Memory B cell (primary cell): ENCODE measurements around the gene RASAL2.
"Not testable (repeated sequence)": the region's sequence is repeated elsewhere in the genome, so short reads cannot be mapped to it uniquely, and the experiment has no call there.

Source experiments
- ATAC-seq: fragments of 150-1000 bp; cut with Tn5 transposase; 2 replicates; pipeline ENCODE4 v1.10.0; 2021; ENCODE audit warnings: low read depth, mild to moderate bottlenecking, moderate library complexity
- DNase-seq, 2 donors: peaks; one replicate each; pipeline ENCODE4 v3.0.0; 2022; ENCODE audit warnings: low spot score in 2 of 2
- H3K27ac Mint-ChIP-seq: one replicate; pipeline ENCODE4 v1.8.0; 2022; ENCODE audit warnings: mild to moderate bottlenecking, moderate library complexity, mixed read lengths
- H3K27me3 Mint-ChIP-seq: one replicate; pipeline ENCODE4 v1.8.0; 2022; ENCODE audit warnings: mixed read lengths
- H3K36me3 Mint-ChIP-seq: one replicate; pipeline ENCODE4 v1.8.0; 2022; ENCODE audit warnings: mild to moderate bottlenecking, mixed read lengths
- H3K4me1 Mint-ChIP-seq: one replicate; pipeline ENCODE4 v1.8.0; 2022; ENCODE audit warnings: mixed read lengths
- H3K4me3 Mint-ChIP-seq: one replicate; pipeline ENCODE4 v1.8.0; 2022; ENCODE audit warnings: mild to moderate bottlenecking, moderate library complexity, mixed read lengths
- H3K9me3 Mint-ChIP-seq: one replicate; pipeline ENCODE4 v1.8.0; 2022; ENCODE audit warnings: mixed read lengths

RASAL2 gene

DNA sequence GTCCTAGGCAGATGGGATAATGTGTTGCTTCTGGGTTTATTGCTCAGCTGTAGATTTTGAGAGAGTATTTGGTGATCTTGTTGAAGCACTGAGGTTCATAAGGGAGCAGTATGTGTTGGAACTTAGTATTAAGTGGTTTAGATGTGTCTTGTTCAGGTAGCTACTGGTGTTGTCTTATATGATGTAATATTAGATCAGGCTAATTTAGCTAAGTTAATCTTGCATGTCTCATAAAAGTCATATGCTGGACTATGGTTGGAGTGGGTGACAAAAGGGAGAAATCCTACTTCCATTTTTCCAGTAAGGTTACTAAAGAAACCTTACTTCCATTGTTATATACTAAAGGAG is 206.4 kb downstream of the RASAL2 start:
- no peak overlapping the region for H3K27ac Mint-ChIP-seq
- DNase-seq (no peak), ATAC-seq (no peak)
- H3K4me3 Mint-ChIP-seq: no peak overlapping the region
- H3K27me3 Mint-ChIP-seq: peaks cover 7% of the 10 kb centered on the region
- H3K36me3 Mint-ChIP-seq: no peaks in the 10 kb centered on the region
- no peaks in the 10 kb centered on the region for H3K9me3 Mint-ChIP-seq
- H3K4me1 Mint-ChIP-seq: peaks cover 2% of the 10 kb centered on the region

DNA sequence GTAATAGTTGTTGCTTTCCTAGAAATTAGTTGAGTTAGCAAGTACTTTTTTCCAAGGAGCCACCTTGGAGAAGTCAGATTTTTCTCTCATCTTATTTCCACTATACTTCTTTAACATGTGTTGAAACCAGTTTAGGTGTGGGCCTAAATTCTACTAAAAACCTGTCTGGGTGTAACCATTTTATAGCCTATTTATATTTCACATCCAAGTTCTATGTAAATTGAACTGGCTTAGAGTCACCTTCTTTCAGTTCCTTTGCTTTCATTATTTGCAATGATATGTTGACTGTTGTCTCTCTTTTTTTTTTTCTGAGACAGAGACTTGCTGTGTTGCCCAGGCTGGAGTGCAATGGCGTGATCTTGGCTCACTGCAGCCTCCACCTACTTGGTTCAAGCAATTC is 207.2 kb downstream of the RASAL2 start:
- Mint-ChIP-seq H3K36me3 (no peaks in the 10 kb centered on the region), H3K9me3 (peaks cover 2% of the 10 kb centered on the region), H3K4me3 (no peak overlapping the region), H3K4me1 (peaks cover 2% of the 10 kb centered on the region), H3K27ac (no peak overlapping the region), H3K27me3 (peaks cover 10% of the 10 kb centered on the region)
- no peak for ATAC-seq
- no peak for DNase-seq

DNA sequence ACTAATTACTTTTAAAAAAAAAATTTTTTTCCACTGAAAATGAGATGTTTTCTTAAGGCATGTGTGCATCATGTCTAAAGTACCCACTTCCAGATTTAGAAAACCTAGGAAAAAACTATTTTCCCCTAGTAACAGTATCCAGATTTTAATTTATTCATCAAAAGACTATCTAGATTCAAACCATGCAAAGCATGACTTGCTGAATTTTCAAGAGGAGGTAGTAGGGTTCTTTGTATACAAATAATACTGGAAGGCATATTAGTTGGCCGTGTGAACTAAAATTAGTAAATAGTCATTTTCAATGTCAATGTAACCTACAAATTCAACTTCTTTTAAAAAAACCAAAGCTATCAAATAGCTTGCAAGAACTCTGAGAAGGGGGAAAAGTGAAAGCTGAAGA is 213.4 kb downstream of the RASAL2 start:
- H3K4me3 Mint-ChIP-seq: no peak overlapping the region
- H3K36me3 Mint-ChIP-seq: no peaks in the 10 kb centered on the region
- no peaks in the 10 kb centered on the region for H3K4me1 Mint-ChIP-seq
- no peak overlapping the region for H3K27ac Mint-ChIP-seq
- DNase-seq (no peak), ATAC-seq (no peak)
- H3K9me3 Mint-ChIP-seq: peaks cover 2% of the 10 kb centered on the region
- peaks cover 9% of the 10 kb centered on the region for H3K27me3 Mint-ChIP-seq

DNA sequence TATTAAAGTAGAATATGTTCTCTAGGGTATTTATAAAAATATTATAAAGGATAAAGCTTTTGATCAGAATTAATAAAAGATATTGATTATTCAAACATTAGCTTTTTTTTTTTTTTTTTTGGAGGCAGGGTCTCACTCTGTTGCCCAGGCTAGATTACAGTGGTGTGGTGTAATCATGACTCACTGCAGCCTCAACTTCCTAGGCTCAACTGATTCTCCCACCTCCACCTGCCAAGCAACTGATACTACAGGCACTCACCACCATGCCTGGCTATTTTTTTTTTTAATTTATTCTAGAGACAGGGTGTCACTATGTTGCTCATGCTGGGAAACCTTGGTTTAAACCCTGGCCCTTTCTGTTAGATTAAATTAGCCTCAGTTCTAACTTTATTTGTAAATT is 214.5 kb downstream of the RASAL2 start:
- Mint-ChIP-seq H3K27ac (no peak overlapping the region), H3K9me3 (peaks cover 2% of the 10 kb centered on the region), H3K4me1 (no peaks in the 10 kb centered on the region), H3K27me3 (peaks cover 6% of the 10 kb centered on the region), H3K4me3 (no peak overlapping the region), H3K36me3 (no peaks in the 10 kb centered on the region)
- ATAC-seq (no peak), DNase-seq (no peak)

DNA sequence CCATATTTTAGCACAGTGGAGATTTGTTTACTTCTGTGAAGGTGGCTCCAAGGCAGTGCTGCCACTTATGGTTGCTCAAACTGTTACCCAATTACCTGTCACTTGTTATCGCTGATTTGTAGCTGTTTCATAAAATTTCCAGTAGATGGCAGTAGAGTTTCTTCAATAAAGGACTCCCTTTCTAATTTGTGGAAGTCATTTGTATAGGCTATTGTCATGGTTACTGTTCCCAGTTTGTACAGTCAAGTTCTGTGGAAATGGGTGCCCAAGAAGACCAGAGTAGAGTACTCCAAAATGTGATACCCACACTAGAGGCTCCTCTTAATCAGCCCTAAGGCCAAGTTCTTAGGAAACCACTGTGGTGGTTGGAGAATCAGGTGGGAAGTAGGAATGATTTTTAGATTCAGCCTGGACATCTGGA is 216.8 kb downstream of the RASAL2 start:
- peaks cover under 1% of the 10 kb centered on the region for H3K9me3 Mint-ChIP-seq
- no peak overlapping the region for H3K27ac Mint-ChIP-seq
- DNase-seq (peak; percentile 11 to 51), ATAC-seq (peak; percentile 86)
- H3K36me3 Mint-ChIP-seq: no peaks in the 10 kb centered on the region
- H3K4me1 Mint-ChIP-seq: no peaks in the 10 kb centered on the region
- H3K4me3 Mint-ChIP-seq: no peak overlapping the region
- peaks cover 2% of the 10 kb centered on the region for H3K27me3 Mint-ChIP-seq

DNA sequence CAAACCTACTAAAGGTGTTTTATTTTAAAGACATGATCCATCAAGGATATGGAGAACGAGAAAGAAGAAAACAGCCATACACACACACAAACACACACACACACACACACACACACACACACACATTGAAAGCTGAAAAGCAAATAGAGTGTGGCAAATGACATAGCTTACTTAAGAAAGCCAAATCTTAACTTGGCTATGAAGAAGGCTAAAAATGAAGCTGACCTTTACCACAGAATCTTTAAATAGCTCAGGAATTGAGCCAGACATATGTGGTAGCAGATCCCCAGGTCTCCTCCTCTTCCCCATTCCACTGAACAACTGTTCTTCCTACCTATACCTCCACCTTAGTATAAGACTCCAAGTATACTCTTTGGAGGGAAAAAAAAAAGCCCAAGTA is 217.3 kb downstream of the RASAL2 start:
- H3K27ac Mint-ChIP-seq: no peak overlapping the region
- DNase-seq (no peak), ATAC-seq (no peak)
- H3K27me3 Mint-ChIP-seq: peaks cover 1% of the 10 kb centered on the region
- no peaks in the 10 kb centered on the region for H3K9me3 Mint-ChIP-seq
- no peaks in the 10 kb centered on the region for H3K4me1 Mint-ChIP-seq
- no peak overlapping the region for H3K4me3 Mint-ChIP-seq
- H3K36me3 Mint-ChIP-seq: no peaks in the 10 kb centered on the region

DNA sequence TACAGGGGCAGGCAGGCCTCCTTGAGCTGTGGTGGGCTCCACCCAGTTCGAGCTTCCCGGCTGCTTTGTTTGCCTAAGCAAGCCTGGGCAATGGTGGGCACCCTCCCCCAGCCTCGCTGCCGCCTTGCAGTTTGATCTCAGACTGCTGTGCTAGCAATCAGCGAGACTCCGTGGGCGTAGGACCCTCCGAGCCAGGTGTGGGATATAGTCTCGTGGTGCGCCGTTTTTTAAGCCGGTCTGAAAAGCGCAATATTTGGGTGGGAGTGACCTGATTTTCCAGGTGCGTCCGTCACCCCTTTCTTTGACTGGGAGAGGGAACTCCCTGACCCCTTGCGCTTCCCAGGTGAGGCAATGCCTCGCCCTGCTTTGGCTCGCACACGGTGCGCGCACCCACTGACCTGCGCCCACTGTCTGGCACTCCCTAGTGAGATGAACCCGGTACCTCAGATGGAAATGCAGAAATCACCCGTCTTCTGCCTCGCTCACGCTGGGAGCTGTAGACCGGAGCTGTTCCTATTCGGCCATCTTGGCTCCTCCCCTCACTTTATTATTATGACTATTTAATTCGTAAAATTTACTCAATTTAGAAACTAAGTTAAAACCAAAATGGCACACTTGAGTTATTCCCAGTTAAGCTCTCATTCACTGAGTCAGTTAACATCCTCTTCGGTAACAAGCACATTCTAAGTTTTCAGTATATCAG is 226.5 kb downstream of the RASAL2 start:
- not testable (repeated sequence) for H3K4me3 Mint-ChIP-seq, H3K27ac Mint-ChIP-seq, ATAC-seq, DNase-seq, H3K36me3 Mint-ChIP-seq, H3K27me3 Mint-ChIP-seq, H3K9me3 Mint-ChIP-seq, H3K4me1 Mint-ChIP-seq

DNA sequence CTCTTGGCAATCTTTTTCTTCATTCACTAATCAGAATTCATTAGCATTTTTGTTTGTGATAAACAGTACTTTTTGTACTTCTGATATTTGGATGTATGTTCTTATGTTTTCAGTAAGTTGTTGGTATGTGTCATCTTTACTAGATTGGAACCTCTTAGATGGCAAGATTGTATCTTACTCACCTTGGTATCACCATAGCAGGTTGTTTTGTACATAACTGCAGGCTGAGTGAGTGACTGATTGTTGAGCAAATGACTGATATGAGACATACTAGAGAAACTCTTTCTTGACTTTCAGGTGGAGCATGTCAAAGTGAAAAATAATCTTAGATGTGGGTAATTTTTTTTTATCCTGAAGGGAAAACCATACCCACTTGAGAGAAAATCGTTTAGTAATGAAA is 229.2 kb downstream of the RASAL2 start:
- no peaks in the 10 kb centered on the region for H3K9me3 Mint-ChIP-seq

DNA sequence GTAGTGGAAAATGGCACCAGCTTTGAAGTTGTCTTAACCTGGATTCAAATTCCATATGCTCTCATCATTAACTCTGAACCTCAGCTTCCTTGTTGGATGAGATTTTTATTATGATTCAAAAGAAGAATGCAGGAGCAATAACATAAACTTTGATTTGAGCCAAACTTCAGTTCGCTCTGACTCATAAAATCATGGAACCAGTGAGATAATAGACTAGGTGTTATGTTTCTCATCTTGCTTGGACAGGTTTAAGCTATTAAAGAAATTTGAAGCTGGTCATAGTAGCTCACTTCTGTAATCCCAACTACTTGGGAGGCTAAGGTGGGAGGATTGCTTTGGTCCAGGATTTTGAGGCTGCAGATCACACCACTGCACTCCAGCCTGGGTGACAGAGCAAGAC is 230.1 kb downstream of the RASAL2 start:
- no peak overlapping the region for H3K27ac Mint-ChIP-seq
- no peak for ATAC-seq
- no peaks in the 10 kb centered on the region for H3K4me1 Mint-ChIP-seq
- peaks cover 11% of the 10 kb centered on the region for H3K27me3 Mint-ChIP-seq
- no peak overlapping the region for H3K4me3 Mint-ChIP-seq
- no peaks in the 10 kb centered on the region for H3K9me3 Mint-ChIP-seq
- DNase-seq: no peak
- H3K36me3 Mint-ChIP-seq: no peaks in the 10 kb centered on the region

More for the DNA sequence above, 229.2 kb downstream of the RASAL2 start:
- peaks cover 11% of the 10 kb centered on the region for H3K27me3 Mint-ChIP-seq
- H3K27ac Mint-ChIP-seq: no peak overlapping the region
- no peaks in the 10 kb centered on the region for H3K4me1 Mint-ChIP-seq
- no peak overlapping the region for H3K4me3 Mint-ChIP-seq
- no peak for ATAC-seq
- DNase-seq: no peak
- no peaks in the 10 kb centered on the region for H3K36me3 Mint-ChIP-seq

DNA sequence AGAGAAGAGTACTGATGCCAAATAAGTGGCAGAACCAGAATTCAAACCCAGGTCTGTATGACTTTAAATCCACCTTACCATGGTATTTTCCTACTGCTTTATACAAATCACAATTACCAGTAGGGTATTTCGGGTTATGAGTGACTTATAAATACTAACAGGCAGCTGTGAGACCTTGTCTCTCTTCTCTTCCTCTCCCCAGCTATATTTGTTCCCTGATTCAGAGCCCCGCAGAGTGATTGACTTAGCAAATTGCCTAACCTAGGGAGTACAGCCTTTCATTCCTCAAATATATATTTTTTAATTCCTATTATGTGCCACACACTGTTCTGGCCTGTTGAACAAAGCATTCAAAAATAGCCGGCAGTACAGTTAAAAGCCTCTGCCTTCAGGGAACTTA is 234.8 kb downstream of the RASAL2 start:
- DNase-seq: no peak
- ATAC-seq: no peak
- Mint-ChIP-seq H3K9me3 (no peaks in the 10 kb centered on the region), H3K4me1 (no peaks in the 10 kb centered on the region), H3K36me3 (no peaks in the 10 kb centered on the region), H3K27ac (no peak overlapping the region), H3K27me3 (peaks cover 1% of the 10 kb centered on the region), H3K4me3 (no peak overlapping the region)

DNA sequence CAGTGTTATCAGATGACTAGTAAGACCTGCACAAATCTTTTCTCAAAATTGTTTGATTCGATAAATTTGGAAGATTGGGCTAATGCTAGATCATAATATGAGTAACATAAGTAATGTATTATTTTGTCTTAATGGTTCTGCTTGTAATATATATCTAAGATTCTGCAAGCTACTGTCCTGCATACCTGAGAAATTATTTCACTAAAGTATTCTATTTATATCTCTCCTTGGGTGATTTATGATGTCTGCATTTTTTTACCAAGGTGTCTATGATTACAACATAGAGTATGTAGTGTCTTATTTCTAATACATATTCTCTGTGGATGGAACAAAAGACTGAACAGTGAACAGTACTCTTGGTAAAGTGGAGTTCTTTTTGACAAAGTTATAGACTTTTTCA is 236.2 kb downstream of the RASAL2 start:
- no peaks in the 10 kb centered on the region for H3K4me1 Mint-ChIP-seq
- peaks cover 1% of the 10 kb centered on the region for H3K27me3 Mint-ChIP-seq
- H3K36me3 Mint-ChIP-seq: no peaks in the 10 kb centered on the region
- H3K9me3 Mint-ChIP-seq: no peaks in the 10 kb centered on the region
- DNase-seq (no peak), ATAC-seq (no peak)
- no peak overlapping the region for H3K4me3 Mint-ChIP-seq
- no peak overlapping the region for H3K27ac Mint-ChIP-seq

DNA sequence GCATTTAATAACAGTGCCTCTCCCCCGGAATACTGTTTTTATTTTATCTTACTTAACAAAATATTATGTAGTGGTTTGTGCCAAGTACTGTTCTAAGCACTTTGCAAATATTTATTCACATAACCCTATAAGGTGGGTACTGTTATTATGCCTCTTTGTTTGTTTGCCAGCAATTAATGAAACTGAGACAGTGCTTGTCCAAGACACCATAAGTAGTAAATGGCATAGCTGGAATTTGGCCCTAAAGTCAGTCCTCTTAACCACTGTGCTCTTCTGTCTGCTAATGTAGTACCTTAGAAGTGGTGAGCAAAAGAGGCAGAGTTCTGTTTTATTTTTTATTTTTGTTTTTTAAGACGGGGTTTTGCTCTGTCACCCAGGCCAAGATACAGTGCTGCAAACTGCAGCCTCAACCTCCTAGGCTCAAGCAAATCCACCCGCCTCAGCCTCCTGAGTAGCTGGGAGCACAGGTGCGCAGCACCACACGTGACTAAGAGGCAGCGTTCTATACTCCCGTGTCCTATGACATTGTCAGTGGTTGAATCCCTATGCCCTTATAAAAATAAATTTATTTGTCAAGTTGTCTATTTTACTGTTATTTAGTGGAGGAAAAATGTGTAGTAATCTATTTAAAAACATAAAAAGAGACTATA is 237.1 kb downstream of the RASAL2 start:
- Mint-ChIP-seq H3K27me3 (peaks cover 4% of the 10 kb centered on the region), H3K4me3 (no peak overlapping the region), H3K27ac (no peak overlapping the region), H3K4me1 (no peaks in the 10 kb centered on the region), H3K36me3 (no peaks in the 10 kb centered on the region), H3K9me3 (no peaks in the 10 kb centered on the region)
- DNase-seq (no peak), ATAC-seq (no peak)

DNA sequence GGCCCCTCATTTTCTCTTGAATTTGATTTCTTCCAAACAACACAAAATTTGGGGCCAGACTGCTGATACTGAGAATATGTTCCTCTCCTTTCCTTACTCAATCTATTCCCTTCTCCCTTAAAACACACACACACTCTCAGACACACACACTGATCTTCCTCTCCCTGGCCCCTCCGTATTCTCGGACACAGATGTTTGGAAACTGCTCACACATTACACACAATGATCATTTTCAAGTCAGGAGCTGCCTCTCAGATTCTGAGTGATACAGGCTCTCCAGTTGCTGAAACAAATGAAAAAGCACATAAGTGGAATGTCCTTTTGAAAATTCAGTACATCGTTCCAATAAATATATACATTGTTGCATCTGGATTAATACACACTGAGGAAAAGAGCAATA is 241.5 kb downstream of the RASAL2 start:
- Mint-ChIP-seq H3K4me1 (no peaks in the 10 kb centered on the region), H3K9me3 (no peaks in the 10 kb centered on the region), H3K36me3 (no peaks in the 10 kb centered on the region), H3K27me3 (peaks cover 5% of the 10 kb centered on the region), H3K27ac (no peak overlapping the region), H3K4me3 (no peak overlapping the region)
- ATAC-seq (no peak), DNase-seq (no peak)

DNA sequence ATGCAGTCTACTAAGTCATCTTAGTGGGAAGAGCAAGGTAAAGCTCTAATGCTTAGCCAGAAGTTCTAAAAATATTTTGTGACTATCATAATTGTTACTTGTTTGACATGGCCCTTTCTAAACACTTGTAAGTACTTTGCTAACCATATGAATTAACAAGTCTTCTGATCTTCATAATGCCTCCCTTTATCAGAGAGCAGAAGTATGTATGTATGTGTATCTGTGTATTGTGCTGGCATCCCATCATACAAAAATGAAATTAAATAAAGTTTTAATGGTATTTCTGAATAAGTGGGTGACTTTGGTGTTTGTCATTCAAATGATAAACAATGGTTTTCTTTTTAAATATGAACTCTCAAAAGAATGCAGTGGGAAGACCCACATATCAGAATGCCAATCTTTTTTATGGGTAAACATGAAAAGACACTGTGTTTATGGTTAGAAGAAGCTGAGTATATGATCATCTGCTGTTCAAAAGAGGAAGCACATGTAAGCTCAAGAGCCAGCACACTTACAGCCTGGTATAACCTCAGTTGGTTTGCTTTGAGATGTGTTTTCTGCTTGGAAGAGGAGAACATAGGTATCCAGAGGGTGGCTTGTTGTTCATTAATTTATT is 243.3 kb downstream of the RASAL2 start:
- DNase-seq: no peak

DNA sequence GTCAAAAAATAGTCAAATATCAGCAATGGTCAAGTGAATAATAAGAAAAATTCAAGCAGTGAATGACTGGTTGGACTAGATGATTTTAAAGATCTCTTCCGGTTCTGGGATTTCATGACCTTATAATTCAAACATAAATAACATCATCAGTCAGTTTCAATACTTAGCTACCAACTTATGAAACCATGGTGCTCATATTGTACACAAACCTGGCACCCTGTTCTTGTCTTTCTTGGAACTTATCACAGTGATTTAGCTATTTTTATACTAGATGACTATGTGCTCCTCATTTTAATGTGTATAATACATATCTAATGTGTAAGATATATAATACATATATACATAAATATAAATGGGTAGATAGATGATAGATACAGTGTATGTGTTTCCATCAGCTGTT is 245.9 kb downstream of the RASAL2 start:
- Mint-ChIP-seq H3K4me1 (no peaks in the 10 kb centered on the region), H3K27ac (no peak overlapping the region), H3K36me3 (no peaks in the 10 kb centered on the region), H3K27me3 (peaks cover 9% of the 10 kb centered on the region), H3K9me3 (no peaks in the 10 kb centered on the region), H3K4me3 (no peak overlapping the region)
- DNase-seq: no peak
- ATAC-seq: no peak

More for the DNA sequence above, 243.3 kb downstream of the RASAL2 start:
- no peaks in the 10 kb centered on the region for H3K36me3 Mint-ChIP-seq
- no peaks in the 10 kb centered on the region for H3K9me3 Mint-ChIP-seq
- no peaks in the 10 kb centered on the region for H3K4me1 Mint-ChIP-seq
- H3K27me3 Mint-ChIP-seq: peaks cover 9% of the 10 kb centered on the region
- ATAC-seq: no peak
- H3K4me3 Mint-ChIP-seq: no peak overlapping the region
- no peak overlapping the region for H3K27ac Mint-ChIP-seq
